GM18502 (cell line): ENCODE results near the gene ACAN.

Experiments used
- ATAC-seq: cut with Tn5 transposase; IDR thresholded peaks from one replicate; pipeline ENCODE4 v1.9.1; 2021; ENCODE audit warnings: mild to moderate bottlenecking; ENCODE audit not compliant: unreplicated experiment, poor library complexity

Gene ACAN

DNA sequence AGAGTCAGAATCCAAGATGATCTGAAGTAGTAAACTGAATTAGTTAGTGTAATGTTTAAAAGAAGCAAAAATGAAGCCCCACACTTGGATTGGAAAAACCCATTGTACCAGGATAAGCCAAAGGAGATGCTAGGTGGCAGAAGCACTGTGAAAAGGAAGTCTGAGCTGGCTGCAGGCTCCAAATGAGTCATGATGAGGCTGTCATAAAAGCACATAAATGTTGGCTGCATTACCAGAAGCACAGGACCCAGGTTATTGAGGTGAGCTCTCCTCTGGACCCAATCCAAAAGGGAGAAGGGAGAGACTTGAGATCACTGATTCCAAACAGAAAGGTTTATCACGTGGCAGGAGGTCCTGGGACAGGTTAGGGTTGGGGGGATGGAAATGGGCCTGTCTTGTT lies 3.2 kb upstream of the ACAN start:
- ATAC-seq: no peak

DNA sequence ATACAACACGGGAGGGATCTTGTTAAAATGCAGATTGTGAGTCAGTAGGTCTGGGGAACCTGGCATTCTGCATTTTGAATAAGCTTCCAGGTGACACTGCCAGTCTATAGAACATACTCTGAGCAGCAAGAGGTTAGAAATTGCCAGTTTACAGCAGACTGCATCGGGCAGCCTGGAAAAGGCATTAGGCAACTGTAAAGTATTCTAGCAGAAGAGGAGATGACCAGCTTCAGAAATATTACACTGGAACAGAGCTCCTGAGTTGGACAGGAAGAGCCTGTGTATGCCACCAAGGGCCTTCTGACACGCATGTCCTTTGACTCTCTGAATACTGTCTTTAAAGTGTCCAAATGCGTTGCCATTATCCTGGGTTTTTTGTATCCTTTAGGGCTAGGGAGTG lies 2.5 kb upstream of the ACAN start:
- no peak for ATAC-seq

DNA sequence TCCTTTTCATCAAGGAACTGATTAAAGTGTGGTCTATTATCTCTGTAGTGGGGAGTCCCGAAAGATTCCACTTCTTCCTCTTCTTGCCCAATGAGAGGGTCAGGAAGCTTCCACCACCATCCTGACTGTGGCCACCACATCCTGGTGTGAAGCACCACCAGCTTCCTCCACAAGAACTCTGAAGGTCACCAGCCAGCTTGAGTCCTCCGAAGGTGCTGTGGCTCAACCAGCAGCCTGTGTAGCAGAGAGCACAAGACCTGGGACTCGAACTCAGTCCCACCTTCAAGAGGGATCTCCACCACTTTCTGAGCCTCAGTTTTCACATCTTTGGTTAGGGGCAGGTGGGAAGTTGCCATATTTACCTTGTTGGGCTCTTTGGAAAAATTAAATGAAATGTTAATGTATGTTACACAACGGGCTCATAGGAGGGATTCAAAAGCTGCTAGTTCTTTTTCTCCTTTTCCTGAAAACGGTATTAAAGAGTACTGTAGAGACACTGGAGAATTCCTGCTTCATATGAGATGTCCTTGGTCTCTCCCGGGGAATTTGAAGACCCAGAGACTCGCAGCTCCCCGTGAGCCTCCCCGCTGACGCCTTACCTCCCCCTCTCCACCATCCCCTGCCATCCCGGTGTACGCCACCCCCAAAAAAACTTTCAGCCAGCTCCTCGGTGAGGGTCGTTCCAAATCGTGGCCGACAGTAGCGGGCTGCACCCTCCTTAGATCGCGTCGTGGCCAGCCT lies 816 bp upstream of the ACAN start:
- ATAC-seq: no peak

DNA sequence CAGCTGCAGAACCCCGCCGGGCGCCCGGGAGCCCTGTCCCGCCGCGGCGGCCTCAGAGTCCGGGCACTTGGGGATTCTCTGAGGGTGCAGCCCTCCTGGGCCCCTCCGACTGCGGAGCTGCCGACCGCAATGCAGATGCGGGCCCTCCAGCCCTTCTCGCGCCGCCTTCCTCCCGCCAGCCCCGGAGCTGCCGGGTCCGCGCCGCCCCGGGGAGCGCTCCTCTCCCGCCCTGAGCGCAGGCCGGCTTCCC lies 320 bp upstream of the ACAN start:
- ATAC-seq: no peak

DNA sequence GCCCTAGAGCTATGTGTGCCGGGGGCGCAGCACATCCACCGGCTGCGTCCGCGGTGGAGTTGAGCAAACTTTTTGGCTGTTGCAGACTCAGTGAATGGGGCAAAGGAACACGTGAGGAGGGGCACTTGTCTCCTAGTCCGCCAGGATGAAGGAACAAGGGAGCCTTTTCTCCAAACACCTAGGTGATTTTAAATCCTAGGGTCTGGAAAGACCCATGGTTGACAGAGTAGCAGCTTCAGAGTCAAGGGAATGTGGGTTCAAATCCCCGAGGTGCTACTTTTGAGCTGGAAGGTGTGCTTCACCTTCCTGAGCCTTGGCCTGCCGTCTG lies 648 bp downstream of the ACAN start:
- ATAC-seq: no peak

DNA sequence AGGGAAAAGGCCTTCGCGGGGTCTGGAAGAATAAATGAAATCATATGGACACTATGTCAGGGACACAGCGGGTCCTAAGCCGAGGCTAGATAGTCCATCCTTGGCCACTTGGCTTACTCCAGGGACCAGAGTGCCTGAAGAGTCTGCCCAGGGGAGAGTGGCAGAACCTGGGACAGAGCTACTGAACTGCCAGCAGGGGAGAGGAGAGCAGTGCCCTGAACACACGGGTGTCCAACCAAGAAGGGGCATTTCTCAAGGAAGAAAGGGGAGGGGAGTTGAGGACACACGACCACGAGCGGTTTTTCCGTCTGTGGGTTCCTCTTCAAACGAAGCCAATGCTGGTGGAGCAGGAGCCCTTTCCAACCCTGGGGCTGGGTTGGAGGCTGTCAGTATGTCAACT lies 1.0 kb downstream of the ACAN start:
- ATAC-seq: no peak

DNA sequence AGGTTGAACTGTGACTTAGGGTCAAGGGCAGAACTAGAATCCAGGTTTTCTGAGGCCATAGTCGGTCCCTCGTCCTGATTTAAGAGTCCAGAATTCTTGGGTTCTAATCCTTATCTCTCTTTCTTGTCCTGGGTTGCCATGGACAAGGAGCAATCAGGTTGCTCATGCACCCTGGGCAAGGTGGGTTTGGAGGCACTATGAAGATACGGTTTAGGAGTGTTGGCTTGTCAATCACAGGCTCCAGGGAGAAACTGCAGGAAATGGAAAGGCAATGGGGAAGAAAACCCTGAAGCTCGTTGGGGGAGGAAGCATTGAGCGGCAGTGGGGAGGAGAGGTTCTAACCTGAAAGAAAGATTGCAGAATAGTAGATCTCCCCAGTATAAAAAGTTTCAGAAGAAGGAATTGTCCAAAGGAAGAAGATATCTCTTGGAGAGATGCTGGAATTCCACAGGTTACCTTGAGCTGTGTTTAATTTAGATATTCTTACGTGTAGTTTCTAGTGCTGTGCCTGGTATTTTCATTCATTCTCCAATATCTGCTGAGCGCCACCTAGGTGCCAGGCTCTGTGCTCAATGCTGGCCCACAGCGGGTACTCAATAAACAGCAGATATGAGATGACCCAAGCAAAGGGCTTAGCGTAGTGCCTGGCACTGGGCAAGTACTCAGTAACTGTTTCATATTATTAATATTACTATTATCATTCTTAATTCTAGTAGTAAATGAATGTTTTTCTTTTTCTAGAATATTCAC lies 2.0 kb downstream of the ACAN start:
- no peak for ATAC-seq

DNA sequence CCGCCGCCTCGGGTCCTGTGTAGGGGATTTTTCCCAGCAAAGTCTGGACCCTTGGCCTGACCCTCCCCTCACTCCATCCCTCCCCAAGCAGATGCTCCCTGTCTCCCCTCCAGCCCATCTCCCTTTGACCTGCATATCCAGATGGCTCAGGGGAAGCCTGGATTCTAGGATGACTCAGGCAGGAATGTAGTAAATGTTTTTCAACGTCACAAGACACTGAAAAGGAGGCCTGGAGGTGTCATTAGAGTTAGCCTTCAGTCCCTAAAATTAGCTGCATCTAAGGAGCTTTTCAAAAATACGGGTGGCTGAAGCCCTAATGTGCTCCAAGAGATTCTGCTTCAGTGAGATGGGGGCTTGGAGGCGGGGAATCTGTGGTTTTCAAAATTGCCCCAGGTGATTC lies 7.2 kb downstream of the ACAN start:
- ATAC-seq: no peak

DNA sequence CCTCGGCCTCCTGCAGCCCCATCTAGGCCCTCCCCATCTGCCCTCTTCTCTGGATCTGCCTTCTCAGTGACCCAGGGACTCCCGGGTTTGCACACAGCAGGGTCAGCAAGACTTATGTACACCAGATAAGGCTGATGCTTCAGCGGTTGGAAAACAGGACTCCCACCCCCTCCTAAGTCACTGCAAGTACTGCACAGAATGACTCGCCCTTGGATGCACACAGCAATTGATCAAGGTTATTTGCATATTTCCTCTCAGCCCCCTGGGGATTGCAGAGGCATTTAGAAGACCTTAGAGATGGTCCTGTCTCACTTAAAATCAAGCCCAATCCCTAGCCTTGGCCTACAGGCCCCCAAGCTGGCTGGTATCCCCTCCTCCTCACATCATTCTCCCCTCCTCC lies 8.9 kb downstream of the ACAN start:
- no peak for ATAC-seq

DNA sequence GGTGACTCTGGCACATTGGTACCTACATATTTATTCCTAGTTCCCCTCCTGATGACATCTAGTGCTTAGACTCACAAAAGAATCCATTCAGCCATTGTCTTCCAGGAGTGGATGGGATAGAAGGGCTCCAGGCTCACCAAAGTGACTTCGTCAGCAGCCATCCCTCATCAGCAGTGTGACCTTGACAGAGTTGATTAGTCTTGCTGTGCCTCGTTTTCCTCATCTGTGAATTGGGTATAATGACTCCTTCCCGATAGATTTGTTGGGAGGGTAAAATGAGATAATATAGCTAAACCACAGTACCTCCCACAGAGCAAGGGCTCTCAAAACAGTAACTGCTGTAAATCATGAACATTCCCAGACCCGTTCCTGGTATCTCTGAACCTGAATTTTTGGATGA lies 10.7 kb downstream of the ACAN start:
- ATAC-seq: no peak

DNA sequence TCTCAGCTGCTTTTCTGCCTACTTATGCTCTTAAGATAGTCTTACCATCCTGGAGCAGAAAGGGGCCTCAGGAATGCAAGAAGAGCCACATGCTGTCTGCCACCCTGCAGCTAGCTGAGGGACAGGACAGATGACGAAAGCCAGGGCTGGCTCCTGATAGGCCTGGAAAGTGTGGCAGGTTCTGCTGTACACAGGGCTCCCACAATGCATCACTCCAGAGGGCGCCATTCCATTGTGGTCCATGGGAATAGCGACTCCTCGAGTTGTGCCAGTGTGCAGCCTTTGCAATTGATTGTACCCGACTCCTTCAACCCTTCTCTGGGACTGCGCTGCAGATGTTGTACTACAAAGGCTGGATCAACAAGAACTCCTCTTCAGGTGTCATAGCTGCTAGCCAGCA lies 11.2 kb downstream of the ACAN start:
- ATAC-seq: no peak

DNA sequence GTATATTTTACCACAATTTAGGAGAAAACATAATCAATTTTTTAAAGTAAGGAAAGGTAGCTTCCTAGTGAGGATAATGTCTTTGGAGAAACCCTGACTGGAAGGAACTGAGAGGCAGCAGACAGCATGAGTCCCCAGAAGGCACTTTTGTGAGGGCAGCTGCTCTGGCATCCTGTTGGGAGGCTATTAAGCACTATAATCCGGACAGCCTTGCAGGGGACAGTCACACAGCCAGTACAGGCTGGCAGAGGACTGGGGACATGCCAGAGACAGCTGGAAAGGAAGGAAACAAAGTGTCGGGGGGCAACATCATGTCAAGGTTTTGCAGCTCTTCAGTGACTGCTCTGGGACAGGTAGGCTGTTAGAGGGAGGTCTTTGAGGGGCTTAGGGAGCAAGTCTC lies 15.7 kb downstream of the ACAN start:
- no peak for ATAC-seq

DNA sequence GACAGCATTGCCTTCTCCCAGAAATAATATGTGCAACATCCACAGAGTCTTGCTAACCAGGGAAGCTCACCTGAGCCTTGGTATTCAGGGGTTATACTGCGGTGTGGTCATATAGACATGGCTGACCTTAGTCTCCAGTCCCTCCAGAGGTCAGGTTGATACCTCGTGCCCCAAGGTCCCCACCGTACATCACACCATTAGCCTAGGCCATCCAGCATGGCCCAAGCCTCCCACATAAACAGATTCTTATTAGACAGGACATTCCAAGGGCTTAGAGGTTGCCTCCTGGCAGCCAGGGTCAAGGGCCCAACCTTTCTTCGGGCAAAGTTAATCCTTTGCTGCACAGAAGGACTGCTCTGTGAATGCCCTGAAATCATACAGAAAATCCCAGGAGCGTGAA lies 18.8 kb downstream of the ACAN start:
- no peak for ATAC-seq

DNA sequence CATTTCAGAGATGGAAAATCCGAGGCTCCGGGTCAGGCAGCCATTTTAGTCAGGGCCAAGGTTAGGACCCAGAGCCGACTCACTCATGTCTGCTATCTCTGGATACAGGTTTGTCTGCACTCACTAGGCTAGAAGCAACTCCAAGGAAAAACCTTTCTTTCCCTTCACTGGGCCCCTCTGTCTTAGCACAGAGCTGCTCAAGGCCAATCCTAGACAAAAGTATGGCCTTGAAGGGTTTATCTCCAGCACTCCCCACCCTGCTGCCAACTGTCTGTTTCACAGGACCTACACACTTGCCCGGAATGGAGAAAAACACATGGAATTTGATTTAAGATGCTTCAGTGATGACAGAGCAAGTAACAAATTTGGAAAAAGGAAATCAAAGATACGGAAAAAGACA lies 25.6 kb downstream of the ACAN start:
- no peak for ATAC-seq

DNA sequence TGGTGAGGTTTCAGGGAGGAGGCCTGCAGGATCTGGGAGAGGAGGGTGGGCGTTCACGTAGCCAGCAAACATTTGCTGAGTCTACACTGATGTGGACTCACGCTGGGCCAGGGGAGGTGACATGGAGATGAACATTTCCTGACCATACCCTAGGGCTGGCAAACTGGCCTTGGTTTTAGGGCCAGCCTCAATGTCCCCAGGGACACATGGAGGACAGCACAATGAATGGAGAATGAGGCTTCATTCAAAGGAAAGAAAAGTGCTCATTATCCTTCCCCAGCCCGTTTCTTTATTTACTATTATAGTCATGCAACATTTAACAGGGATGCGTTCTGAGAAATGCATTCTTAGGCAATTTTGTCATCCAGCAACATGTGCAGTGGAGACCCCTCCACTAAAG lies 26.8 kb downstream of the ACAN start:
- no peak for ATAC-seq

DNA sequence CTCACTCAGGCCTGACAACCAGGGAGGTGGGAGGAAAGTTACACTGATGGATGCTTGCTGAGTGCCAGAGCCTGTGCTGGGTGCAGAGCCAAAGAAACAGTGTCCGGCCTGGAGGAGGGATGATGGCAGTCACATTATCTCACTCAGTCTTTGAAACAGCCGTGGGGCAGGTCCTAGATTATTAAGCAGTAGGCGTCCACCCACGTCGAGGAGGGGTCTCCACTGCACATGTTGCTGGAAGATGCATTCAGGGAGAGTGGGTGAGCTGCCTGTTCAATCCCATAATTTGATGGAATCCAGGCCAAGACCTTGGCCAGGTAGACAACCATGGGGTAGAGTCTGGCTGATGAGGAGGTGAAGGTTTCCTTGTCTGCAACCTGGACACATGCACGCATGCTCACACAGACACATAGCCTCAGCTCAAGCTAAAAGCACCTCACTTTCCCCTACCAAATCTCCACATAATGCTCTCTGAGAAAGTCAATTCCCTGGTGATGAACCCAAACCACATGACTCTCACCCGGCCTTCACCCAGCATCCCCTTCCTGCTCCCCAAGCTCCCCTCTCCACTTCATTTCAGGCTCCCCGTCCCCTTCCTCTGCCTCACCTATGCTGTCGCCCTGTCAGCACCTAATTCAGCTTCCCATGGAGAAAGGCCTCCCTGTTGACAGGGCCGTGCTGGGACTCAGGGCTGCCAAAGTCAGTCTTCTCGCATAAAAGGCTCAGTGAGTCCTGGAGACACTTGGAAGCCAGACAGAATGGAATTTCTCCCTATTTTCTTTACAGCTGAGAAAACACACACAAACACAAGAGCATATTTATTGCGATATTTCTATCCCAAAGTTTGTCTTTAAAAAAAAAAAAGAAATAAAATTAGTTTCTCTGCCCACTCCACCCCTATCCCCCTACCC lies 29.8 kb downstream of the ACAN start:
- no peak for ATAC-seq

DNA sequence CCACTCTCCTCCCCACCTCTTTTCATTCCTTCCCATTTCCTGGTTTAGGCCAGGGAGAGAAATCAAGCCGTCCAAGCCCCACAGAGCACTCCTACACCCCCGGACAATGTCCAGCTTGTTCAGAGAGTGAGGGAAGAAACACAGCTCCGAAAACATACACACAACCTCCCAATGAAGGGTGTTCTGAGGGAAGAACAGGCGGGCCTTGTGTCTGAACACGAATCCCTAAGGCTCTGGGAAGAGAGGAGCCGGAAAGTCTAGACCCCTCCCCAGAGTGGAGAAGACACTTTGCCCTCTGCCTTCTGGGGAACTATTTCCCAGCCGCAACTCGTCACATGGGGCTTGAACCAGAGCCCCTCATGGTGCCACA lies 30.5 kb downstream of the ACAN start:
- ATAC-seq: no peak

DNA sequence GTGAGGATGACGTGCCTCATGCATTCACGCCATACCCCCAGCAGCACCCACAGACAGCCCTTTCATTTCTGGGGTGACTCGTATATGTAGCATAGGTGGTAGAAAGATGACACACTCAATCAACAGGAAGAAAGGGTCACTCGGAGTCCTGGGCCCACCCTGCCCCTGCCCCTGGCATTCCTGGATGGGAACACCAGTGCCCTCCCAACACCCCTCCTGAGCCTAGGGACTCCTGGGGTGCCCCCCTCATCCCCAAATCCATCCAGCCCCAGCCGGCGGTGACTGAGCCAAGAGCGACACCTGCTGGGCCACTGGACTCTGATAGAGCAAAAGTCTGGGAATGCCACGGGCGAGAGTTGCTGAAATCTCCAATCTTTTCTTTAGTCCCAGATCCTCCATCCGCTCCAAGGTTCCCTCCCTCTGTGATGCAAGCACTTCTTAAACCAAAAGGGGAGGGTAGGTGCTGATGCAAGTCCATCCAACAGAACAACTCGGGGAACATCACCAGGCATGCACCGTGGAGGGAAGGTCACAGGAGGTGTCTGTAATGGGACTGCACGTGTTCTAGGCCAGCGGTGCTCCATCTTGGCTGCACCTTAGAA lies 31.1 kb downstream of the ACAN start:
- ATAC-seq: no peak

DNA sequence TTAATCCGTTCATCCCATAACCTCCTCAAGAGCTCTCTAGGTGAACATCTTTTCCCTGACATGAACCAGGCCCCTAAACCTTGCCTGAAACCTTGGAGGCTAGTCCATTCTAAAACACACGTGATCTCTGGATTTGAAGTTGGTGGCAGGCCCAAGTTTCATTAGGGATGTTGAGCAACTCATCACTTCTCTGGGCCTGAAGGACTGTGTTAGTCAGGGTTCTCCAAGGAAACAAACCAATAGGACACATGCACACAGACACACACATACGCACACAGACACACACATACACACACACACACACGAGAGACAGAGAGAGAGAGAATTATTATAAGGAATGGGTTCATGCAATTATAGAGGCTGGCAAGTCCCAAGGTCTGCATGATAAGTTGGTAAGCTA lies 31.9 kb downstream of the ACAN start:
- no peak for ATAC-seq

DNA sequence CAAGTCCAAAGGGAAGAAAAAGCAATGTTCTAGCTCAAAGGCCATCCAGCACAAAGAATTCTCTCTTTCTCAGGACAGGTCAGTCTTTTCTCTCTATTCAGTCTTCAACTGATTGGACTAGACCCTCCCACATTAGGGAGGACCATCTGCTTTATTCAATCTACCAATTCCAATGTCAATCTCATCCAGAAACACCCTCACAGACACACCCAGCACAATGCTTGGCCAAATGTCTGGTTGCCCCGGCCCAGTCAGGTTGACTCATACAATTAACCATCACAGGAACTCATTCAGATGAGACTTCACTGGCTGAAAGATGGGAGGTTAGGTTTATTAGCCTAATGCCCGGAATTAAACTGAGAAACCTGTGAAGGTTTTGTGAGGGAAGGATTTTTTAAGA lies 32.4 kb downstream of the ACAN start:
- no peak for ATAC-seq

DNA sequence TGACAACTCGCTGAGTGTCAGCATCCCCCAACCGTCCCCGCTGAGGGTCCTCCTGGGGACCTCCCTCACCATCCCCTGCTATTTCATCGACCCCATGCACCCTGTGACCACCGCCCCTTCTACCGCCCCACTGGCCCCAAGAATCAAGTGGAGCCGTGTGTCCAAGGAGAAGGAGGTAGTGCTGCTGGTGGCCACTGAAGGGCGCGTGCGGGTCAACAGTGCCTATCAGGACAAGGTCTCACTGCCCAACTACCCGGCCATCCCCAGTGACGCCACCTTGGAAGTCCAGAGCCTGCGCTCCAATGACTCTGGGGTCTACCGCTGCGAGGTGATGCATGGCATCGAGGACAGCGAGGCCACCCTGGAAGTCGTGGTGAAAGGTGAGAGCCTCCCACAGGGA lies 35.4 kb downstream of the ACAN start:
- no peak for ATAC-seq
